Caki2 (cell line): Measurements from ENCODE around the gene ADSS1. TPM values are rescaled to one million over a fixed set of nuclear protein-coding genes. Genes with fewer than 3 reads are reported as not detected.

Experiments used
- DNase-seq: peaks from one replicate; pipeline ENCODE4 v3.0.0-alpha.2; 2015; ENCODE audit warnings: low read depth
- in situ Hi-C: cut with HindIII; loops from 2 replicates; pipeline ENCODE4 v1.10.0; 2016; ENCODE audit warnings: low sequenced_read_pairs, low pct_unique_long_range_greater_than_20kb, mixed read lengths
- total RNA-seq: library from RNA; depleted of rRNA; stranded (reverse); fragments of >200 nt; shearing (Covaris generic); gene quantifications from 2 replicates; pipeline ENCODE4 v1.2.3, GENCODE V29; 2014; ENCODE audit warnings: low replicate concordance; rRNA removed

ADSS1 gene
- total RNA-seq, 1 experiment from 2014 or later, result 4.2 TPM

DNA sequence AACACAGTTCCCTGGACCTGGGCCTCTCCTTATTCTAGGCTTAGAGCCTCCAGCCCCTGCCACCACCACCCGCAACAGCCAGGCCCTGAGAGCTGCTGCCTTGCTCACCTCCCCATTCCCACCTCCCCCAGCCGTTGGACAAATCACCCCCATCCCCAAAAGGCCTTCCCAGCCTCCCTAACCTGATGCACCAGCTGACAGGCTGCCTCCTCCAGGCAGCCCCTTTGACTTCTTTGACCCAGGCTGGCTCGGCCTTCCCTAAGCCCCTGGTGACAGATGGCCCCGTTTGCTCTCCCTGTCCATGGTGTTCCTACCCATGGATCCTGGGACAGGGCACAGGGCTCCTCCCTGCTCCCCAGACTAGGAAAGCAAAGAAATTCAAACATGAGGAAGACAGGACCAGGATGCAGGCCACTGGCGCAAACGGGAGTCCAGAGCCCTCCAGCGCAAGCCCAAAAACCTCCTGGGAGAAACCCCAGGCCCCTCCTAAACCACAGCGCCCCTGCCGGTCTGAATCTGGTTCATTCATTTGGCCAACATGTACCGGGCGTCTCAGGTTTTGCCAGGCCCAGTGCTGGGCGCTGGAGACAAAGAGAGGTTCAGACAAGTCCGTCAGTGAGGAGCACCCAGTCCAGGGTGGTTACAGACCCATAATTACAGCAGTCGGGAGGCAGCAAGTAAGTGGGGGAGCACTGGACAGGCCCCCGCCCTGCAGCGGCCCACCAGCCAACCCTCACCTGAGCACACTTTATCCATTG, 69.1 kb downstream of the ADSS1 start:
- no peak for DNase-seq
- in situ Hi-C loops, result no loop called here

DNA sequence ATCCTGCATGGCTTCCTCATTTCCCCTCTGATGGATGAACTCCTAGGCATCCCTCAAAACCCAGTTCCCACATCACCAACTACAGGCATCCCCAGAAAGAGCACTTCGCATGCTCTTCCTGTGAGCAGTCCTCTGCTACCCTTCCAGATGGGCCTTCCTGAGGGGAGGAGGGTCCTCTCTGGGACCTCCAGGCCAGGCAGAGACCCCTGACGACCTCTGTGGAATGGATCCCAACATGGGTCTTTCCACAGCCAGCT, 69.6 kb downstream of the ADSS1 start:
- in situ Hi-C loops, result no loop called here
- DNase-seq, result no peak

DNA sequence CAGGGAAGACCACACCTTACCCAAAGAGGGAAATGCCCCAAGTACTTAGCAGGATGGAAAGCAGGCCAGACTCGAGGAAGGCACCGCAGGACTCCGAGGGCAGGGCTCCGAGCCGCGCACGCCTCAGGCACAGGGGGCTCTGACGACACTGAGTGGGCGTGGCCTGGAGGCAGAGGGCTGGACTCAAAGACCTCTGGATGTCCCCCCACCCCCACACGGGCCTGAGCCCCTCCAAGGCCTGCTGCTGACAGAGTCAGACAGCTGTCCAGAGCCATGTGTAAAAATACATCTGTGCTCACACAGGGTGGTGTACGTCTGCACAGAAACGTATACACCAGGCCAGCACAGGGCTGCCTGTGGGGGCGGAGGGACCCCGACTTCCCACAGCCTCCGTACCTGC, 70.1 kb downstream of the ADSS1 start:
- DNase-seq, result no peak
- in situ Hi-C loops, result no loop called here

GRCh38 chr14:104794631-104794992, 70.6 kb downstream of the ADSS1 start:
- no peak for DNase-seq
- in situ Hi-C loops, result no loop called here

- in situ Hi-C loops, result no loop called here
- DNase-seq, result no peak
Measured at GRCh38 chr14:104794993-104795780, 71.2 kb downstream of the ADSS1 start, which contains the start of gene AKT1. TSS of gene AKT1 (minus strand) at chr14:104795748. CDS start at chr14:104792643, 3,105 bp downstream.

- no peak for DNase-seq
- in situ Hi-C loops, result no loop called here
Measured at GRCh38 chr14:104795781-104796686, 72.0 kb downstream of the ADSS1 start.

- DNase-seq, result no peak
- in situ Hi-C loops, result no loop called here
Measured at GRCh38 chr14:104796687-104797081, 72.7 kb downstream of the ADSS1 start.

Other genes starting within 250 kb of the ADSS1 start
- gene C14orf180, start 144.5 kb upstream of the ADSS1 start, total RNA-seq, result not detected in 2 replicates
- 3.1 and 8.1 TPM in 2 replicates for gene TMEM179, start 119.5 kb upstream of the ADSS1 start, total RNA-seq
- 21.6 and 40.7 TPM in 2 replicates for gene INF2, start 34.6 kb upstream of the ADSS1 start, total RNA-seq
- 196 and 239 TPM in 2 replicates for gene SIVA1, start 28.9 kb downstream of the ADSS1 start, total RNA-seq
- 126 and 177 TPM in 2 replicates for gene AKT1, start 71.5 kb downstream of the ADSS1 start, total RNA-seq
- gene ZBTB42, start 76.9 kb downstream of the ADSS1 start, total RNA-seq, result 4.7 and 7.6 TPM in 2 replicates
- 6.7 and 9.8 TPM in 2 replicates for gene CEP170B, start 141.0 kb downstream of the ADSS1 start, total RNA-seq
- gene PLD4, start 200.7 kb downstream of the ADSS1 start, total RNA-seq, result not detected in 2 replicates